Measurements from ENCODE around the gene STARD10. TPM values are rescaled to one million over a fixed set of nuclear protein-coding genes. Genes with fewer than 3 reads are reported as not detected.

The STARD10 gene
- total and polyA plus RNA-seq, 2 of the 8 experiments (the other 6 are each of a cell fraction or from before 2014, with no cell fraction given), result 23.7 to 35.7 TPM

DNA sequence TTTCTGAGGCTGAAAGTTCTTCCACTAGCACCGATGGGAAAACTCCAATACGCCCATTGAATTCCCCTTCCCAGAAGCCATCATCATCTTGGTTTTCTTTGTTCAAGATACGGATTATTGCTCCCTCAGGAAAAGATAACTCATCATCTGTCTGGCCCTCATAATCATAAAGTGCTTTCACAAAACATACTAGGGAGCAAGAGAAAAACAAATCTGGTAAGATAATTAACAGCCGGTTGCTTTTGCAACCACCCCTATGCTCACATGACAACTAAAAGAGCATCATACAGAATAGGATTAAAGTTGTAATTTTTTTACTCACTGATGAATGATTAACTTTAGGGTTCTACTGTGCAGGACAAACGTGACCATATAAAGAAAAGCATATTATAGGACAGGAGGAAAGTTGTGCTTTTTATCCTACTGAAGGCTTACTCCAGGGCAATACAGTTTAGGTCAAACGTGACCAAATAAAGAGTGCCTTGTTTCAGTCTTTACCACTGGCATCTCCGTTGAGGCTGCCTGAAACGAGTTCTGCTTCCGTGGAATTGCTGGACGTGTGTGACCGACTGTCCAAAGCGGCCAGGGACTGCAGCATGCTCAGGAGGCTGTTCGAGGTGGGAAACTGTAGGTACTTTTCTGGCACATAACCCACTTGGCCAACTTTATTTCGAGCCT is 48.9 kb upstream of the STARD10 start (continued):
- no peak for TF ChIP-seq ATF2 (IDR thresholded peaks at IDR 0.05; ENCODE audit: low read length)
- no peak for TF ChIP-seq CEBPB (IDR thresholded peaks at IDR 0.05; ENCODE audit: low read depth, low read length)
- no peak for TF ChIP-seq CREB1 (IDR thresholded peaks at IDR 0.05)
- TF ChIP-seq NRF1 (IDR thresholded peaks at IDR 0.05; ENCODE audit: low read depth, low read length), result no peak
- TF ChIP-seq HDAC6 (IDR thresholded peaks at IDR 0.05; ENCODE audit: low read depth, low read length), result no peak
- TF ChIP-seq EP300 (IDR thresholded peaks at IDR 0.05; ENCODE audit: borderline replicate concordance in 1 of 2, low read depth in 2 of 2, low read length in 2 of 2), result no peak
- TF ChIP-seq MAX (IDR thresholded peaks at IDR 0.05), result no peak
- TF ChIP-seq SP2 (IDR thresholded peaks at IDR 0.05; ENCODE audit: low read length), result no peak
- TF ChIP-seq BCL11A (IDR thresholded peaks at IDR 0.05; ENCODE audit: low read depth in 2 of 2, low read length in 2 of 2), result no peak

Data from H1 (cell line).